ENCODE results near the gene TAS2R30. TPM values are rescaled to one million over a fixed set of nuclear protein-coding genes. Genes with fewer than 3 reads are reported as not detected.
"Not testable (repeated sequence)": the region's sequence is repeated elsewhere in the genome, so short reads cannot be mapped to it uniquely, and the experiment has no call there.

TAS2R30 gene
- total RNA-seq, 2 donors from 2014 or later, result 4.1 to 15.1 TPM

GRCh38 chr12:11107719-11108118 is 26.7 kb downstream of the TAS2R30 start:
- no peak for TF ChIP-seq CTCF (IDR thresholded peaks at IDR 0.05)
- no peak for DNase-seq (ENCODE audit: low spot score)

GRCh38 chr12:11106288-11106687 is 28.2 kb downstream of the TAS2R30 start:
- Histone ChIP-seq H3K9me3 (peaks cover 5% of the 10 kb centered on the region), H3K36me3 (no peaks in the 10 kb centered on the region), H3K4me1 (ENCODE audit: control insufficient read depth in 1 of 2, low read depth in 2 of 2) (no peaks in the 10 kb centered on the region), H3K27ac (no peak overlapping the region), H3K4me3 (no peak overlapping the region), H3K27me3 (replicated peaks; ENCODE audit: insufficient read depth) (no peaks in the 10 kb centered on the region)
- no peak for DNase-seq (ENCODE audit: low spot score)
- no peak for ATAC-seq (ENCODE audit: insufficient number of reproducible peaks, low FRiP score, low read depth)
- no peak for TF ChIP-seq CTCF (IDR thresholded peaks at IDR 0.05)

More at GRCh38 chr12:11107719-11108118, 26.7 kb downstream of the TAS2R30 start:
- no peaks in the 10 kb centered on the region for H3K27me3 ChIP-seq (replicated peaks; ENCODE audit: insufficient read depth)
- no peak overlapping the region for H3K4me3 ChIP-seq
- H3K4me1 ChIP-seq (ENCODE audit: control insufficient read depth in 1 of 2, low read depth in 2 of 2), result no peaks in the 10 kb centered on the region
- no peak for ATAC-seq (ENCODE audit: insufficient number of reproducible peaks, low FRiP score, low read depth)
- no peak overlapping the region for H3K27ac ChIP-seq
- H3K9me3 ChIP-seq, result peaks cover 10% of the 10 kb centered on the region
- no peaks in the 10 kb centered on the region for H3K36me3 ChIP-seq

- Histone ChIP-seq H3K27me3 (replicated peaks; ENCODE audit: insufficient read depth) (no peaks in the 10 kb centered on the region), H3K36me3 (no peaks in the 10 kb centered on the region), H3K4me1 (ENCODE audit: control insufficient read depth in 1 of 2, low read depth in 2 of 2) (no peaks in the 10 kb centered on the region), H3K9me3 (no peaks in the 10 kb centered on the region), H3K27ac (no peak overlapping the region), H3K4me3 (no peak overlapping the region)
- ATAC-seq (ENCODE audit: insufficient number of reproducible peaks, low FRiP score, low read depth) (no peak), DNase-seq (ENCODE audit: low spot score) (no peak)
- TF ChIP-seq CTCF (IDR thresholded peaks at IDR 0.05), result no peak
These were observed 28.9 kb downstream of the TAS2R30 start for GRCh38 chr12:11105546-11105945.

- not testable (repeated sequence) for H3K27ac ChIP-seq; H3K4me3 ChIP-seq; H3K4me1 ChIP-seq (ENCODE audit: control insufficient read depth in 1 of 2, low read depth in 2 of 2); H3K9me3 ChIP-seq; H3K27me3 ChIP-seq (replicated peaks; ENCODE audit: insufficient read depth); H3K36me3 ChIP-seq; ATAC-seq (ENCODE audit: insufficient number of reproducible peaks, low FRiP score, low read depth); DNase-seq (ENCODE audit: low spot score)
These were observed 39.5 kb downstream of the TAS2R30 start for GRCh38 chr12:11094910-11095309.

GRCh38 chr12:11092128-11092527 is 42.3 kb downstream of the TAS2R30 start, which contains the start of gene TAS2R43:
TSS of gene TAS2R43 (minus strand) at chr12:11092313. CDS start at chr12:11092229, 84 bp downstream.
- Histone ChIP-seq H3K4me1 (ENCODE audit: control insufficient read depth in 1 of 2, low read depth in 2 of 2) (no peaks in the 10 kb centered on the region), H3K9me3 (no peaks in the 10 kb centered on the region), H3K4me3 (no peak within 1 kb of the TSS), H3K27me3 (replicated peaks; ENCODE audit: insufficient read depth) (no peaks in the 10 kb centered on the region), H3K36me3 (no peaks in the 10 kb centered on the region), H3K27ac (no peak within 1 kb of the TSS)
- DNase-seq (ENCODE audit: low spot score), result no peak
- no peak for ATAC-seq (ENCODE audit: insufficient number of reproducible peaks, low FRiP score, low read depth)
- TF ChIP-seq CTCF (IDR thresholded peaks at IDR 0.05), result no peak

GRCh38 chr12:11089246-11089645 is 45.2 kb downstream of the TAS2R30 start:
- DNase-seq (ENCODE audit: low spot score) (no peak), ATAC-seq (ENCODE audit: insufficient number of reproducible peaks, low FRiP score, low read depth) (no peak)
- no peaks in the 10 kb centered on the region for H3K9me3 ChIP-seq
- H3K27ac ChIP-seq, result no peak overlapping the region
- no peaks in the 10 kb centered on the region for H3K4me1 ChIP-seq (ENCODE audit: control insufficient read depth in 1 of 2, low read depth in 2 of 2)
- TF ChIP-seq CTCF (IDR thresholded peaks at IDR 0.05), result no peak
- no peak overlapping the region for H3K4me3 ChIP-seq
- H3K36me3 ChIP-seq, result no peaks in the 10 kb centered on the region
- no peaks in the 10 kb centered on the region for H3K27me3 ChIP-seq (replicated peaks; ENCODE audit: insufficient read depth)

All from thoracic aorta (tissue), 2 donors.